Endodermal cell (in vitro differentiated cells): ENCODE measurements around the gene TBC1D19. TPM values are rescaled to one million over a fixed set of nuclear protein-coding genes. Genes with fewer than 3 reads are reported as not detected.

ENCODE experiments used
- DNase-seq: peaks from one replicate; pipeline ENCODE4 v3.0.0-alpha.2; 2017
- H3K27ac ChIP-seq: 2 replicates; pipeline ENCODE4 v1.5.1; 2013; ENCODE audit warnings: mild to moderate bottlenecking, low read depth, low read length, moderate library complexity
- H3K27me3 ChIP-seq: 2 replicates; pipeline ENCODE4 v1.6.1; 2013; ENCODE audit warnings: mild to moderate bottlenecking, low read length, moderate library complexity; ENCODE audit not compliant: insufficient read depth, control insufficient read depth, poor library complexity, severe bottlenecking
- H3K36me3 ChIP-seq: 2 replicates; pipeline ENCODE4 v1.7.0; 2013; ENCODE audit warnings: mild to moderate bottlenecking, low read length, moderate library complexity; ENCODE audit not compliant: control insufficient read depth, insufficient read depth
- H3K4me1 ChIP-seq: one replicate; pipeline ENCODE4 v1.7.0; 2013; ENCODE audit warnings: low read length; ENCODE audit not compliant: control insufficient read depth, insufficient read depth
- H3K4me3 ChIP-seq: 2 replicates; pipeline ENCODE4 v1.5.1; 2013; ENCODE audit warnings: mild to moderate bottlenecking, low read length, moderate library complexity
- H3K9ac ChIP-seq: 2 replicates; pipeline ENCODE4 v1.6.1; 2013; ENCODE audit warnings: mild to moderate bottlenecking, low read length, moderate library complexity; ENCODE audit not compliant: poor library complexity, severe bottlenecking; ENCODE audit errors: extremely low read depth
- H3K9me3 ChIP-seq: 2 replicates; pipeline ENCODE4 v1.6.1; 2013; ENCODE audit warnings: mild to moderate bottlenecking, low read length, moderate library complexity; ENCODE audit not compliant: control insufficient read depth
- H3K27ac Mint-ChIP-seq: 2 replicates; pipeline ENCODE4 v1.8.0; 2020; ENCODE audit warnings: mixed read lengths
- H3K27me3 Mint-ChIP-seq: 2 replicates; pipeline ENCODE4 v1.8.0; 2021; ENCODE audit warnings: mild to moderate bottlenecking, mixed read lengths; ENCODE audit not compliant: insufficient read depth
- H3K36me3 Mint-ChIP-seq: 2 replicates; pipeline ENCODE4 v1.8.0; 2020; ENCODE audit warnings: low read depth, mixed read lengths
- H3K4me1 Mint-ChIP-seq: 2 replicates; pipeline ENCODE4 v1.8.0; 2020; ENCODE audit warnings: mixed read lengths
- H3K4me3 Mint-ChIP-seq: 2 replicates; pipeline ENCODE4 v1.8.0; 2020; ENCODE audit warnings: mild to moderate bottlenecking, moderate library complexity, mixed read lengths
- H3K9me3 Mint-ChIP-seq: 2 replicates; pipeline ENCODE4 v1.8.0; 2020; ENCODE audit warnings: mild to moderate bottlenecking, mixed read lengths
- WGBS, 2 experiments: methylation state at CpG; one replicate each; pipeline versions ENCODE4 v1.1.5 to v1.1.7; 2013; ENCODE audit warnings: missing lambda C conversion rate in 2 of 2, mixed read lengths in 1 of 2; ENCODE audit not compliant: insufficient coverage in 1 of 2, insufficient read length in 1 of 2; 5-methylcytosine and 5-hydroxymethylcytosine counted together
- total RNA-seq, 2 donors: library from RNA; stranded (reverse); fragmentation: NEBNext Ultra II Directional in 1 of 2; extraction: Animal tissue kit (Norgen Biotek cat#: 25700) in 1 of 2; gene quantifications; 2 replicates in 1 of 2; 3 replicates in 1 of 2; pipeline ENCODE4 v1.2.1, GENCODE V29; 2021
- TF ChIP-seq, protein P1 (sequence below): fragments of 200-600 bp; sonication (generic); conservative IDR thresholded peaks from 2 replicates; pipeline ENCODE4 v1.5.0; 2021; ENCODE audit warnings: antibody characterized with exemption, mild to moderate bottlenecking

The TBC1D19 gene
- total RNA-seq, 2 donors from 2014 or later, result 7.0 to 9.9 TPM

GRCh38 chr4:26746802-26747213 is 162.9 kb downstream of the TBC1D19 start:
- H3K27ac Mint-ChIP-seq, result no peak overlapping the region
- no peak for DNase-seq
- Histone ChIP-seq H3K9ac (no peak overlapping the region), H3K4me1 (no peaks in the 10 kb centered on the region), H3K9me3 (peaks cover 7% of the 10 kb centered on the region), H3K27me3 (no peaks in the 10 kb centered on the region), H3K36me3 (no peaks in the 10 kb centered on the region), H3K4me3 (no peak overlapping the region), H3K27ac (no peak overlapping the region)
- 92 to 100% methylated on average over 1 to 4 of the region's 5 CpGs for WGBS, 2 experiments
- H3K9me3 Mint-ChIP-seq, result no peaks in the 10 kb centered on the region
- TF ChIP-seq, protein P1, sequence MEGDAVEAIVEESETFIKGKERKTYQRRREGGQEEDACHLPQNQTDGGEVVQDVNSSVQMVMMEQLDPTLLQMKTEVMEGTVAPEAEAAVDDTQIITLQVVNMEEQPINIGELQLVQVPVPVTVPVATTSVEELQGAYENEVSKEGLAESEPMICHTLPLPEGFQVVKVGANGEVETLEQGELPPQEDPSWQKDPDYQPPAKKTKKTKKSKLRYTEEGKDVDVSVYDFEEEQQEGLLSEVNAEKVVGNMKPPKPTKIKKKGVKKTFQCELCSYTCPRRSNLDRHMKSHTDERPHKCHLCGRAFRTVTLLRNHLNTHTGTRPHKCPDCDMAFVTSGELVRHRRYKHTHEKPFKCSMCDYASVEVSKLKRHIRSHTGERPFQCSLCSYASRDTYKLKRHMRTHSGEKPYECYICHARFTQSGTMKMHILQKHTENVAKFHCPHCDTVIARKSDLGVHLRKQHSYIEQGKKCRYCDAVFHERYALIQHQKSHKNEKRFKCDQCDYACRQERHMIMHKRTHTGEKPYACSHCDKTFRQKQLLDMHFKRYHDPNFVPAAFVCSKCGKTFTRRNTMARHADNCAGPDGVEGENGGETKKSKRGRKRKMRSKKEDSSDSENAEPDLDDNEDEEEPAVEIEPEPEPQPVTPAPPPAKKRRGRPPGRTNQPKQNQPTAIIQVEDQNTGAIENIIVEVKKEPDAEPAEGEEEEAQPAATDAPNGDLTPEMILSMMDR, result no peak
- H3K4me3 Mint-ChIP-seq, result no peak overlapping the region
- H3K27me3 Mint-ChIP-seq, result no peaks in the 10 kb centered on the region
- peaks cover 3% of the 10 kb centered on the region for H3K4me1 Mint-ChIP-seq
- H3K36me3 Mint-ChIP-seq, result no peaks in the 10 kb centered on the region

DNA sequence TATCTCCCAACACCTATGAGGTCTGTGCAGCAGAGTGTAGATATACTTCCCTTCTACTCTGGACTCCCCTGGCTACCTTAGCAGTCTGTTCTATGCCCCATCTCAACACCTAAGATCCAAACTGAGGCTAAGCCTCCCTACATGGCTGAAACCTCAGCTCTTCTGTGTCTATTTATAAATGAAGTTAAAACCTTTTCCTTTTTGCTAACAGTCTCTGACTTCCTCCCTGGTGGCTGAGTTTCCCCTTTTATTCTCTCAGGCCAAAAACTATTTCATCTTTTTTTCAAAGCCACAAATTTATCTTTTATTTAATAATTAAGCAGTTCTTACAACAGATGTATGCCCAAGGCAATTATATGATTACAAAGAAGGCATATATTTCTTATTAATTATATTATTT is 164.9 kb downstream of the TBC1D19 start:
- no peak overlapping the region for H3K9ac ChIP-seq
- Mint-ChIP-seq H3K36me3 (no peaks in the 10 kb centered on the region), H3K4me1 (no peaks in the 10 kb centered on the region), H3K27me3 (no peaks in the 10 kb centered on the region), H3K27ac (no peak overlapping the region), H3K9me3 (no peaks in the 10 kb centered on the region), H3K4me3 (no peak overlapping the region)
- no peaks in the 10 kb centered on the region for H3K4me1 ChIP-seq
- TF ChIP-seq, protein P1, result no peak
- no peaks in the 10 kb centered on the region for H3K36me3 ChIP-seq
- H3K9me3 ChIP-seq, result no peaks in the 10 kb centered on the region
- H3K4me3 ChIP-seq, result no peak overlapping the region
- H3K27me3 ChIP-seq, result no peaks in the 10 kb centered on the region
- no peak overlapping the region for H3K27ac ChIP-seq
- DNase-seq, result no peak

DNA sequence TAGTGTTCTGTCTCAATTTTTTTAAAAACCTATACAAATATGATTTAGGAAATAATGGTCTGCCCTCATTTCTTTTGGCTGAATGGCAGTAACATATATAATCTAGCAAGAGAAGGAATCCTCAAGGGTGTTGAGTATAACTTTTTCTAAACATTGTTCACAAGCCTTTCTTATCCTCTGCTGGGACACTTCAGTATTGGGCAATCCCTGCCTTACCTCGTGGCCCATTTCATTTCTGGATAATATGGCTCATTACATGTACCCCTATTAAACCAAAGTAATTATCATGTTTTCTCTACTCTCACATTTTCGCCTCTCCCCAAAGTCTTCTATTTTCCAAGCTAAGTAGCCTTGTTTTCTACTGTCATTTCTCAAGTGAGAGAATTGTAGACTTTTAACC is 166.0 kb downstream of the TBC1D19 start:
- Mint-ChIP-seq H3K4me1 (no peaks in the 10 kb centered on the region), H3K4me3 (no peak overlapping the region), H3K36me3 (no peaks in the 10 kb centered on the region), H3K9me3 (no peaks in the 10 kb centered on the region), H3K27me3 (no peaks in the 10 kb centered on the region), H3K27ac (no peak overlapping the region)
- WGBS, 2 experiments, result 89 to 100% methylated on average over 1 to 2 of the region's 2 CpGs
- Histone ChIP-seq H3K9me3 (no peaks in the 10 kb centered on the region), H3K4me3 (no peak overlapping the region), H3K27ac (no peak overlapping the region), H3K36me3 (no peaks in the 10 kb centered on the region), H3K27me3 (no peaks in the 10 kb centered on the region), H3K4me1 (no peaks in the 10 kb centered on the region), H3K9ac (no peak overlapping the region)
- TF ChIP-seq, protein P1, result no peak
- no peak for DNase-seq
